GM21528 (cell line): ENCODE data around the gene COX5B.
"Not testable (repeated sequence)": the region's sequence is repeated elsewhere in the genome, so short reads cannot be mapped to it uniquely, and the experiment has no call there.

Source experiments
- ATAC-seq: cut with Tn5 transposase; IDR thresholded peaks from one replicate; pipeline ENCODE4 v1.9.1; 2021; ENCODE audit warnings: mild to moderate bottlenecking, moderate library complexity; ENCODE audit not compliant: unreplicated experiment, low FRiP score

The COX5B gene

GRCh38 chr2:97645695-97646629 lies at the start of gene COX5B:
Gene COX5B (plus strand): TSS chr2:97646062. CDS start chr2:97646087, 25 bp downstream.
- ATAC-seq: peak; percentile 91

DNA sequence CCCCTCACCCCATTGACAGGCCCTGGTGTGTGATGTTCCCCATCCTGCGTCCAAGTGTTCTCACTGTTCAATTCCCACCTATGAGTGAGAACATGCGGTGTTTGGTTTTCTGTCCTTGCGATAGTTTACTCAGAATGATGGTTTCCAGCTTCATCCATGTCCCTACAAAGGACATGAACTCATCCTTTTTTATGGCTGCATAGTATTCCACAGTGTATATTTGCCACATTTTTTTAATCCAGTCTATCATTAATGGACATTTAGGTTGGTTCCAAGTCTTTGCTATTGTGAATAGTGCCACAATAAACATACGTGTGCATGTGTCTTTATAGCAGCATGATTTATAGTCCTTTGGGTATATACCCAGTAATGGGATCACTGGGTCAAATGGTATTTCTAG lies 49.7 kb upstream of the COX5B start:
- not testable (repeated sequence) for ATAC-seq

DNA sequence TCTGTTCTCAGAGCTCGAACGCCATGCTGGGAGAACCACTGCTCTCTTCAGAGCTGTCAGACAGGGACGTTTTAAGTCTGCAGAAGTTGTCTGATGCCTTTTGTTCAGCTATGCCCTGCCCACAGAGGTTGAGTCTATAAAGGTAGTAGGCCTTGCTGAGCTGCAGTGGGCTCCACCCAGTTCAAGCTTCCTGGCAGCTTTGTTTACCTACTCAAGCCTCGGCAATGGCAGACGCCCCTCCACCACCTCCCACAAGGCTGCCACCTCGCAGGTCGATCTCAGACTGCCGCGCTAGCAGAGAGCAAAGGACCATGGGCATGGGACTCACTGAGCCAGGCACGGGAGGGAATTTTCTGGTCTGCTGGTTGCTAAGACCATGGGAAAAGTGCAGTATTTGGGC lies 44.3 kb upstream of the COX5B start:
- not testable (repeated sequence) for ATAC-seq

DNA sequence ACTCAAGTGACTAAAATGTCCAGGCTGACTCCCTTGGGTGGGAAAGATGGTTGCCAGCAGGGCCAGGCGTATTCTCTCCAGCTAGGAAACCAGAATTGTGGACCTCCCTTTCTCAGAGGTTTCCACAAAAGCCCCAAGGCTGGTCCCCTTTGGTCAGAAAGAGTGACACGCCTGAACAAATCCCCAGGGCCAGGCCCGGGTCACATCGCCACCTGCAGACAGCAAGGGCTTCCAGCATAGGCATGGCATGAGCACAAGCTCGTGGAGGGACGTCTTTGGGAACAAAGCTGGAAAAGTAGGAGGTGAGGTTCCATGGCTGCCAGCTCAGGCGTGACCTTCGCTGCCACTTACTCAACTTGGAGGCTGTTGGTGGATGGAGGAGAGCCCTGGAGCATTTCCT lies 40.8 kb upstream of the COX5B start:
- not testable (repeated sequence) for ATAC-seq

DNA sequence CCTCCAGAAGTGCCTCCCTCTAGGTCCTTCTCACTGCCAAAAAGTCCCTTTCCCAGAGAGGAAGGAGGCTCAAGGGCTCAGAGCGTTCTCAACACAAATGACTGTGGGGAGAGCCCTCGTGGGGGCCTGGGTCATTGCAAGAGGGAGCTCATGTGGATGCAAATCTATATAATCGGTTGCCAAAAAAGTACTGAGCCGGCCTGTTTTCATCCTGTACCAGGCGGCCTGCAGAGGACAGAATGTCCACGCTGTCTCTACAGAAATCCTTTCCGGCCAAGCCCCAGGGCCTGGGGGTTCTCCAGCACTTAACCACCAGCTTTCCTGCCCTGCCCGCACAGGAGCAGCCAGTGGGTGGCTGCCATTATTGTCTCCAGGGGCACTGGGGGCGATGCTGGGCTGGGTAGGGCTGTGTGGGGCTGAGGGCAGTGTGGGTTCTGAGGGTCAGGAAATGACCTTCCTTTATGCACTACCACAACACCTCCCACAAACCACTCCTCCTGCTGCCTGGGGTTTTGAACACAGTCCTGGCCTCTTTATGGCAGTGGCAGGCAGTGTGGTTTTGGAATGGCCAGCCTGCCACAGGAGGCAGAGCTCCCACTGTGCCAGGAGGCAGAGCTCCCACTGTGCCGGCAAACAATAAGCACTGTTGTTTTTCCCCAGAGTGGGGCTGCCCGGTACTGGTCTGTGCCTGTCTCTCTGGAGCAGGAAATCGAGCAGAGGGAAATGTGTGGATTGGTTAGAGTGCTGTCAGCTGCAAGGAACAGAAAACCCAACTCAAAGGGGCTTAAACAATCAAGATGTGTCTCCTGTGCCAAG lies 40.1 kb upstream of the COX5B start:
- not testable (repeated sequence) for ATAC-seq

DNA sequence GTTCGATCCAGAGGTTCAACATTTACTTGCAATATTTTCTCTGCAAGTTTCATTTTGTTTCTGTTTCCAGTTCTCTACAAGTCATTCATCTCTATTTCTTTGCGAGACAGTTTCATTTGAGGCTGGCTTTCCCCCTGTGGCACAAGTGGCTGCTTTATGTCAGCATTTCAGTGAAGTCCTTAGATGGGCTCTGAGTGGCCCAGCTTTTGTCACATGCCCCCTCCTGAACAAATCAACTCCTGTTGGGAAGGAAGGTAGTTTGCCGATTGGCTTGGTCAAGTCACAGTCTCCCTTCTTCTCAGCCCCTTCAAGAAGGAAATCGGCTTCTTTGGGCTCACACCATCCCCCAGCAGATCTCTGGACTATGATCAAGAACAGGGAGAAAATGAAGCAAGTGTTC lies 37.1 kb upstream of the COX5B start:
- ATAC-seq: not testable (repeated sequence)

DNA sequence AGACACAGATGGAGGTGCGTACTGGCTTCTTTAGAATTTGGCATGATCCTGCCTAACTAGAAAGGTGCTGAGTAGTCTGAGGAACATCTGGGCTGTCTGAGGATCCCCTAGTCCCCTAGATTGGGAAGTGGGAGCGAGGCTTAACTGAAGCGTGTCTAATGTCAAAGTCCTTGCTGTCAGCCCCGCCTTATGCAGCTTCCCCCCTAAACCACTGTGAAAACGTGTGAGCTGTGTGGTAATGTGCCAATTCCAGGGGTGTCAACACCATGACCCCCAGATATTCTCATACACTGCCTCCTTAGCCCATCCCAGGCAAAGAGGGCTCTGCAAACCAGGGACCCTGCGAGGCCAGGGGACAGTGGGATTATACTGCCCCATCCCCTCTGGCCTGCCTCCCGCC lies 34.0 kb upstream of the COX5B start:
- ATAC-seq: not testable (repeated sequence)

GRCh38 chr2:97615746-97616145 lies 30.1 kb upstream of the COX5B start:
- ATAC-seq: not testable (repeated sequence)

GRCh38 chr2:97617911-97618310 lies 28.0 kb upstream of the COX5B start:
- ATAC-seq: no peak

- ATAC-seq: not testable (repeated sequence)
These were observed 26.7 kb upstream of the COX5B start for GRCh38 chr2:97618939-97619827.

DNA sequence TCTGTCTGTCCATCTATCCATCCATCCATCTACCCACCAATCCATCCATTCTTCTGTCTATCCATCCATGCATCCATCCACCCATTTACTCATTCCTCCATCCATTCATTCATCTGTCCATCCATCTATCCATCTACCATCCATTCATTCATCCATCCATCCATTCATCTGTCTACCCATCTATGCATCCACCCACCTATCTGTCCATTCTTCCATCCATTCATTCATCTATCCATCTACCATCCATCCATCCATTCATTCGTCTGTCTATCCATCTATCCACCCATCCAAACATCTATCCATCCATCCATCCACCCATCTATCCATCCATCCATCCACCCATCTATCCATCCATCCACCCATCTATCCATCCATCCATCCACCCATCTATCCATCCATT lies 25.4 kb upstream of the COX5B start:
- ATAC-seq: not testable (repeated sequence)

DNA sequence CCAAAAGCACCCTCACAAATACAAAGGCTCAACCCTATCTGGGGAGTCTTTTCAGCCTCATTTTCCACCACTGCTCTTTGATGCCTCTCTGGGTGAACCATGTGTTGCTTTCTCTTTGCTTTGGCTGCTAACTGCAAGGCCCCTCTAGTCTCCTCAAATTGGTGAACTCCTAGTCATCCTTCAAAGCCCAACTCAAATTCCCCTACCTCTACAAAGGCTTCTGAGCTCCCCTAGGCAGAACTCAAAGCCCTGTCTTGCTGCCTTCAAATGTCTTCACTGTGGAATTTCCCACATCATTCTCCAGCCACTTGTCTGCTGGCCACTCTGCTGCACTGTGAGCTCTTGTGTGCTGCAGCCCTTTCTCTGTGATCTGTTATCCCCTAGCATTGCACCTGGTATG lies 22.9 kb upstream of the COX5B start:
- not testable (repeated sequence) for ATAC-seq

GRCh38 chr2:97625354-97626048 lies 20.4 kb upstream of the COX5B start:
- not testable (repeated sequence) for ATAC-seq

DNA sequence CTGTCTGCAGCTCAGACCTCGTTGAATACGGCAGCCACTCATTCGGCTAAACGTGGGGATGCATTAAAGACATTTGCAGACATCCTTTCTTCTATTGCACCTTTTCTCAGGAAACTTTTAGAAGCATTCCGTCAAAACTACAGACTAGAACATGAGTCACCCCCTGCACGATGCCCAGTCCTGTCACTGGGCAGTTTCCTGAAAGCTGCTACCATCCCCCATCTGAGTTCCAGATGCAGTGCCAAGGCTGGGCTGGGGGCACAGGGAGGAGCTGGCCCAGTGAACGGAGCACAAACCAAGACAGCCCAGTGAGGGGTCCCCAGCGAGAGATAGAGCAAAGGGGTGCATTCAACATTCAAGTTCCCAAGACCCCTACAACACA lies 19.8 kb upstream of the COX5B start:
- not testable (repeated sequence) for ATAC-seq

DNA sequence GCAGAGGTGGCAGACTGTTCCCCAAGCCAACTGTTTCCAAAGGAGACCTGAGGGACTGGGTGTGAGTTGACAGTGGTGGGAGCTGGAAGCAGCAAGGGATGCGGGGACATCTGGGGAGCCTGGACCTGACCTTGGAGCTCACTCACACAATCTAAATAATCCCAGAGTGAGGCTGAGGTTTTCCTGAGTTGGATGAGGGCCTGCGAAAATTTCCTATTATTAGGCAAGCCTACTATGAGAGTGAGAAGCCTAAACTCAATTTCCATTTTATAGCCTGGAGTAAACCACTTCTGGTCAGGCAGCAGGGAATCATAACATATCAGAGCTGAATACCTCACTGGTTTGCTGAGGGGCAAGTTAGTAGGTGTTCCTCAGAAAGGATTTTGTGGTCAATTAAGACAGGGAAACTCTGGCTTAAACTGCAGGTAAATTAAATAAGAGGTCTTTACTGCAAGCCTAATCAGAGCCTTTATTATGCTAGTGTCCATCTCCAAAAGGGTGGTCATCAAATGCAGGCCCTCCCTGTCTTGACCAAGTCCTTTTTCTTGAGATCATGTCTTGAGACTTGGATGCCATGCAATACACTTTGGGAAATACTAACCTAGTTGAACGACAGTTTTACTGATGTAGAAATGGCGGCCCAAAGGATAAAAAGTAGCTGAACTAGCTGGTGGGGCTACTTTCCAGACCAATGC lies 1.7 kb upstream of the COX5B start:
- no peak for ATAC-seq

- peak; percentile 33 for ATAC-seq
These were observed 659 bp upstream of the COX5B start for GRCh38 chr2:97645112-97645694.

GRCh38 chr2:97646977-97647376 lies 1.1 kb downstream of the COX5B start:
- no peak for ATAC-seq

DNA sequence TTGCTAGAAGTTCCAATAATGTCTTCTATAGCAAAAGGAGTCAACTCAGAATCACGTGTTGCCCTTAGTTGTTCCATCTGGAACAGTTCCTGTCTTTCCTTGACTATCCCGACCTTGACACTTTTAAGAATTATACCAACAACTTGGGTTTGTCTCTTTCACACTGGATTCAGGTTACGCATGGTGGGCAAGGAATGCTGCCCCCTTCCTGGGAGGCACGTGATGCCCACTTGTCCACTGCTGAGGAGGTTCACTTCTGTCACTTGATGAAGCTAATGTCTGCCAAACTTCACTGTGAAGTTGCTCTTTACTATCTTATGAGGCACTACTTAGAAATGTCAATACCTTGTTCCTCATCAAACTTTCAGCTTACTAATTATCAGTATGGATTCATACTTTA lies 5.3 kb downstream of the COX5B start:
- no peak for ATAC-seq

GRCh38 chr2:97653473-97653872 lies 7.6 kb downstream of the COX5B start:
- ATAC-seq: no peak
